ENCODE measurements around the gene TBC1D22B. TPM values are rescaled to one million over a fixed set of nuclear protein-coding genes. Genes with fewer than 3 reads are reported as not detected.

Gene TBC1D22B
- total and polyA plus RNA-seq, 9 of the 15 experiments (the other 6 are each of a cell fraction or from before 2014, with no cell fraction given) = 4.8 to 24.2 (median 13.5) TPM

DNA sequence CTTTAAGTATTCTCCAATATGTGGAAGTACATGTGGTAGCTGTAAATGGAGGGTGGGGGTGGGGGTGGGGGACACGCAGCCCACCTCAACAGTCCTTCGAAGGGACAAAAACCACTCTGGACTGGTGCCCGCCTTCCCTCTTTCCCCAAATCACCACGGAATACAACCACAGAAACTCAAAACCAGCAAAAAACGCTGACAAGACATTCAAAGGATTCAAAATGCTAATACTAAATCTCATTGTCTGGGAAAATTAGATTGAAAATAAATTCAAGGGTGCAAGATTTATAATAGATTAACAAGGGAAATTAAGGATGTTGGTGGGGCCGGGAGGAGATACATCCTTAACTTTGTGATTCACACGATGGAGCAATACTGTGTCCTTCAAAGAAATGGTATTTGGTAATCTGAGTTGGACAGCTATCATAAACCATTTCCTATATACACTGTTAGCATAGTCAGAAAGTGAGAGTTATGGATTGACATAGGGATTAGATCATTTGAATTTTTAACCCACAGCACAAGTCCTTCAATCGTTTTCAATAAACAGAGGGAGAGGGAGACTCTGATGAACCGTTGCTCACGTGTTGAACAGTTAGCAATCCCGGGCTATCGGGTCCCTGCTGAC lies 766 bp upstream of the TBC1D22B start (continued):
- TF ChIP-seq, protein P1, sequence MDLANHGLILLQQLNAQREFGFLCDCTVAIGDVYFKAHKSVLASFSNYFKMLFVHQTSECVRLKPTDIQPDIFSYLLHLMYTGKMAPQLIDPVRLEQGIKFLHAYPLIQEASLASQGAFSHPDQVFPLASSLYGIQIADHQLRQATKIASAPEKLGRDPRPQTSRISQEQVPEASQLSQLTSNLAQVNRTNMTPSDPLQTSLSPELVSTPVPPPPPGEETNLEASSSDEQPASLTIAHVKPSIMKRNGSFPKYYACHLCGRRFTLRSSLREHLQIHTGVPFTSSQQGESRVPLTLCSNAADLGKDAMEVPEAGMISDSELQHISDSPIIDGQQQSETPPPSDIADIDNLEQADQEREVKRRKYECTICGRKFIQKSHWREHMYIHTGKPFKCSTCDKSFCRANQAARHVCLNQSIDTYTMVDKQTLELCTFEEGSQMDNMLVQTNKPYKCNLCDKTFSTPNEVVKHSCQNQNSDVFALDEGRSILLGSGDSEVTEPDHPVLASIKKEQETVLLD (IDR thresholded peaks at IDR 0.05) = no peak
- TF ChIP-seq KLF16 (IDR thresholded peaks at IDR 0.05) (no peak), DPF2 (IDR thresholded peaks at IDR 0.05) (peak; percentile 18; the same call in 1 of the 2 replicates), KDM1A (IDR thresholded peaks at IDR 0.05) (0 out of 4 replicates have a peak, but pooled peaks of 1 of the 2 experiments have one; percentile 22), POLR2AphosphoS5 (IDR thresholded peaks at IDR 0.05; ENCODE audit: control insufficient read depth, insufficient read depth, low read depth, low read length) (no peak), ZNF282 (CRISPR knock-in tag; IDR thresholded peaks at IDR 0.05) (no peak), MED1 (CRISPR knock-in tag; IDR thresholded peaks at IDR 0.05; ENCODE audit: borderline replicate concordance) (no peak), MAFG (tag; conservative IDR thresholded peaks at IDR 0.05) (peak; percentile 84), RB1 (IDR thresholded peaks at IDR 0.05; ENCODE audit: low read depth) (no peak)
- TF ChIP-seq, protein P2, sequence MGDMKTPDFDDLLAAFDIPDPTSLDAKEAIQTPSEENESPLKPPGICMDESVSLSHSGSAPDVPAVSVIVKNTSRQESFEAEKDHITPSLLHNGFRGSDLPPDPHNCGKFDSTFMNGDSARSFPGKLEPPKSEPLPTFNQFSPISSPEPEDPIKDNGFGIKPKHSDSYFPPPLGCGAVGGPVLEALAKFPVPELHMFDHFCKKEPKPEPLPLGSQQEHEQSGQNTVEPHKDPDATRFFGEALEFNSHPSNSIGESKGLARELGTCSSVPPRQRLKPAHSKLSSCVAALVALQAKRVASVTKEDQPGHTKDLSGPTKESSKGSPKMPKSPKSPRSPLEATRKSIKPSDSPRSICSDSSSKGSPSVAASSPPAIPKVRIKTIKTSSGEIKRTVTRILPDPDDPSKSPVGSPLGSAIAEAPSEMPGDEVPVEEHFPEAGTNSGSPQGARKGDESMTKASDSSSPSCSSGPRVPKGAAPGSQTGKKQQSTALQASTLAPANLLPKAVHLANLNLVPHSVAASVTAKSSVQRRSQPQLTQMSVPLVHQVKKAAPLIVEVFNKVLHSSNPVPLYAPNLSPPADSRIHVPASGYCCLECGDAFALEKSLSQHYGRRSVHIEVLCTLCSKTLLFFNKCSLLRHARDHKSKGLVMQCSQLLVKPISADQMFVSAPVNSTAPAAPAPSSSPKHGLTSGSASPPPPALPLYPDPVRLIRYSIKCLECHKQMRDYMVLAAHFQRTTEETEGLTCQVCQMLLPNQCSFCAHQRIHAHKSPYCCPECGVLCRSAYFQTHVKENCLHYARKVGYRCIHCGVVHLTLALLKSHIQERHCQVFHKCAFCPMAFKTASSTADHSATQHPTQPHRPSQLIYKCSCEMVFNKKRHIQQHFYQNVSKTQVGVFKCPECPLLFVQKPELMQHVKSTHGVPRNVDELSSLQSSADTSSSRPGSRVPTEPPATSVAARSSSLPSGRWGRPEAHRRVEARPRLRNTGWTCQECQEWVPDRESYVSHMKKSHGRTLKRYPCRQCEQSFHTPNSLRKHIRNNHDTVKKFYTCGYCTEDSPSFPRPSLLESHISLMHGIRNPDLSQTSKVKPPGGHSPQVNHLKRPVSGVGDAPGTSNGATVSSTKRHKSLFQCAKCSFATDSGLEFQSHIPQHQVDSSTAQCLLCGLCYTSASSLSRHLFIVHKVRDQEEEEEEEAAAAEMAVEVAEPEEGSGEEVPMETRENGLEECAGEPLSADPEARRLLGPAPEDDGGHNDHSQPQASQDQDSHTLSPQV (IDR thresholded peaks at IDR 0.05) = 0 out of 2 replicates have a peak, but pooled peaks have one; percentile 18
- TF ChIP-seq, protein P3, sequence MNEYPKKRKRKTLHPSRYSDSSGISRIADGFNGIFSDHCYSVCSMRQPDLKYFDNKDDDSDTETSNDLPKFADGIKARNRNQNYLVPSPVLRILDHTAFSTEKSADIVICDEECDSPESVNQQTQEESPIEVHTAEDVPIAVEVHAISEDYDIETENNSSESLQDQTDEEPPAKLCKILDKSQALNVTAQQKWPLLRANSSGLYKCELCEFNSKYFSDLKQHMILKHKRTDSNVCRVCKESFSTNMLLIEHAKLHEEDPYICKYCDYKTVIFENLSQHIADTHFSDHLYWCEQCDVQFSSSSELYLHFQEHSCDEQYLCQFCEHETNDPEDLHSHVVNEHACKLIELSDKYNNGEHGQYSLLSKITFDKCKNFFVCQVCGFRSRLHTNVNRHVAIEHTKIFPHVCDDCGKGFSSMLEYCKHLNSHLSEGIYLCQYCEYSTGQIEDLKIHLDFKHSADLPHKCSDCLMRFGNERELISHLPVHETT (CRISPR knock-in tag; conservative IDR thresholded peaks at IDR 0.05 in 1 of 2, IDR thresholded peaks at IDR 0.05 in 1 of 2) = 0 out of 4 replicates have a peak, but pooled peaks of 1 of the 2 experiments have one; percentile 3
- TF ChIP-seq, protein P4, sequence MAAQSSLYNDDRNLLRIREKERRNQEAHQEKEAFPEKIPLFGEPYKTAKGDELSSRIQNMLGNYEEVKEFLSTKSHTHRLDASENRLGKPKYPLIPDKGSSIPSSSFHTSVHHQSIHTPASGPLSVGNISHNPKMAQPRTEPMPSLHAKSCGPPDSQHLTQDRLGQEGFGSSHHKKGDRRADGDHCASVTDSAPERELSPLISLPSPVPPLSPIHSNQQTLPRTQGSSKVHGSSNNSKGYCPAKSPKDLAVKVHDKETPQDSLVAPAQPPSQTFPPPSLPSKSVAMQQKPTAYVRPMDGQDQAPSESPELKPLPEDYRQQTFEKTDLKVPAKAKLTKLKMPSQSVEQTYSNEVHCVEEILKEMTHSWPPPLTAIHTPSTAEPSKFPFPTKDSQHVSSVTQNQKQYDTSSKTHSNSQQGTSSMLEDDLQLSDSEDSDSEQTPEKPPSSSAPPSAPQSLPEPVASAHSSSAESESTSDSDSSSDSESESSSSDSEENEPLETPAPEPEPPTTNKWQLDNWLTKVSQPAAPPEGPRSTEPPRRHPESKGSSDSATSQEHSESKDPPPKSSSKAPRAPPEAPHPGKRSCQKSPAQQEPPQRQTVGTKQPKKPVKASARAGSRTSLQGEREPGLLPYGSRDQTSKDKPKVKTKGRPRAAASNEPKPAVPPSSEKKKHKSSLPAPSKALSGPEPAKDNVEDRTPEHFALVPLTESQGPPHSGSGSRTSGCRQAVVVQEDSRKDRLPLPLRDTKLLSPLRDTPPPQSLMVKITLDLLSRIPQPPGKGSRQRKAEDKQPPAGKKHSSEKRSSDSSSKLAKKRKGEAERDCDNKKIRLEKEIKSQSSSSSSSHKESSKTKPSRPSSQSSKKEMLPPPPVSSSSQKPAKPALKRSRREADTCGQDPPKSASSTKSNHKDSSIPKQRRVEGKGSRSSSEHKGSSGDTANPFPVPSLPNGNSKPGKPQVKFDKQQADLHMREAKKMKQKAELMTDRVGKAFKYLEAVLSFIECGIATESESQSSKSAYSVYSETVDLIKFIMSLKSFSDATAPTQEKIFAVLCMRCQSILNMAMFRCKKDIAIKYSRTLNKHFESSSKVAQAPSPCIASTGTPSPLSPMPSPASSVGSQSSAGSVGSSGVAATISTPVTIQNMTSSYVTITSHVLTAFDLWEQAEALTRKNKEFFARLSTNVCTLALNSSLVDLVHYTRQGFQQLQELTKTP (IDR thresholded peaks at IDR 0.05; ENCODE audit: low read depth in 1 of 2, partially characterized antibody in 2 of 2) = peak in 1 of 2 experiments; percentile 21
- TF ChIP-seq, protein P5, sequence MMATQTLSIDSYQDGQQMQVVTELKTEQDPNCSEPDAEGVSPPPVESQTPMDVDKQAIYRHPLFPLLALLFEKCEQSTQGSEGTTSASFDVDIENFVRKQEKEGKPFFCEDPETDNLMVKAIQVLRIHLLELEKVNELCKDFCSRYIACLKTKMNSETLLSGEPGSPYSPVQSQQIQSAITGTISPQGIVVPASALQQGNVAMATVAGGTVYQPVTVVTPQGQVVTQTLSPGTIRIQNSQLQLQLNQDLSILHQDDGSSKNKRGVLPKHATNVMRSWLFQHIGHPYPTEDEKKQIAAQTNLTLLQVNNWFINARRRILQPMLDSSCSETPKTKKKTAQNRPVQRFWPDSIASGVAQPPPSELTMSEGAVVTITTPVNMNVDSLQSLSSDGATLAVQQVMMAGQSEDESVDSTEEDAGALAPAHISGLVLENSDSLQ (IDR thresholded peaks at IDR 0.05) = peak; percentile 5; the same call in 1 of the 2 replicates
